KMS-11 (cell line): ENCODE data around the gene NME3.

Source experiments
- H2AFZ ChIP-seq: fragments of 200-600 bp; sonication (generic); 2 replicates; pipeline ENCODE4 v1.6.1; 2016; ENCODE audit warnings: antibody characterized with exemption, mixed run types, low read depth
- H3K27ac ChIP-seq: fragments of 200-600 bp; sonication (generic); 2 replicates; pipeline ENCODE4 v1.6.1; 2016; ENCODE audit warnings: mild to moderate bottlenecking, mixed run types
- H3K27me3 ChIP-seq: fragments of 200-600 bp; sonication (generic); 2 replicates; pipeline ENCODE4 v1.6.1; 2017; ENCODE audit warnings: mild to moderate bottlenecking, low read depth, mixed run types, moderate library complexity; ENCODE audit not compliant: insufficient read depth
- H3K36me3 ChIP-seq: fragments of 200-600 bp; sonication (generic); 2 replicates; pipeline ENCODE4 v1.6.1; 2017; ENCODE audit warnings: mild to moderate bottlenecking, mixed run types; ENCODE audit not compliant: insufficient read depth
- H3K4me1 ChIP-seq: fragments of 200-600 bp; sonication (generic); 2 replicates; pipeline ENCODE4 v1.6.1; 2016; ENCODE audit warnings: mild to moderate bottlenecking, low read depth, mixed run types; ENCODE audit not compliant: poor library complexity, severe bottlenecking
- H3K4me2 ChIP-seq: fragments of 200-600 bp; sonication (generic); 2 replicates; pipeline ENCODE4 v1.7.0; 2016; ENCODE audit warnings: mild to moderate bottlenecking, mixed run types
- H3K4me3 ChIP-seq: fragments of 200-600 bp; sonication (generic); IDR thresholded peaks from 2 replicates; pipeline ENCODE4 v1.6.1; 2017; ENCODE audit warnings: low read depth, low read length, mixed read lengths; ENCODE audit not compliant: insufficient read depth
- H3K79me2 ChIP-seq: fragments of 200-600 bp; sonication (generic); 2 replicates; pipeline ENCODE4 v1.6.1; 2016; ENCODE audit warnings: low read depth, mixed run types; ENCODE audit not compliant: insufficient read depth
- H3K9ac ChIP-seq: fragments of 200-600 bp; sonication (generic); 2 replicates; pipeline ENCODE4 v1.6.1; 2016; ENCODE audit warnings: mild to moderate bottlenecking, mixed run types
- H4K20me1 ChIP-seq: fragments of 200-600 bp; sonication (generic); 2 replicates; pipeline ENCODE4 v1.6.1; 2016; ENCODE audit warnings: mild to moderate bottlenecking, mixed run types; ENCODE audit not compliant: insufficient read depth
- CTCF ChIP-seq: fragments of 200-600 bp; sonication (generic); conservative IDR thresholded peaks from 2 replicates; pipeline ENCODE4 v1.6.1; 2017; ENCODE audit warnings: low read depth, mild to moderate bottlenecking, antibody characterized with exemption, low read length, moderate library complexity, mixed read lengths

Gene NME3

GRCh38 chr16:1778200-1779179 lies 7.1 kb upstream of the NME3 start:
- Histone ChIP-seq H3K36me3 (no peaks in the 10 kb centered on the region), H3K27me3 (no peaks in the 10 kb centered on the region), H3K9ac (no peak overlapping the region), H3K27ac (no peak overlapping the region), H3K4me1 (peaks cover 21% of the 10 kb centered on the region), H2AFZ (no peak overlapping the region), H3K4me2 (no peak overlapping the region), H4K20me1 (no peaks in the 10 kb centered on the region), H3K79me2 (peaks cover 33% of the 10 kb centered on the region), H3K4me3 (no peak overlapping the region)
- TF ChIP-seq CTCF = no peak

- TF ChIP-seq CTCF = no peak
These were observed 6.2 kb upstream of the NME3 start for GRCh38 chr16:1777375-1778199.

GRCh38 chr16:1776991-1777374 lies 5.6 kb upstream of the NME3 start:
- Histone ChIP-seq H3K27me3 (no peaks in the 10 kb centered on the region), H3K27ac (no peak overlapping the region), H3K79me2 (peaks cover 35% of the 10 kb centered on the region)

More at GRCh38 chr16:1777375-1778199, 6.2 kb upstream of the NME3 start:
- H3K9ac ChIP-seq = no peak overlapping the region
- H3K4me2 ChIP-seq = no peak overlapping the region
- H3K4me3 ChIP-seq = no peak overlapping the region
- peaks cover 29% of the 10 kb centered on the region for H3K79me2 ChIP-seq
- H3K27ac ChIP-seq = no peak overlapping the region
- H2AFZ ChIP-seq = no peak overlapping the region
- peaks cover 21% of the 10 kb centered on the region for H3K4me1 ChIP-seq
- no peaks in the 10 kb centered on the region for H3K36me3 ChIP-seq
- H4K20me1 ChIP-seq = no peaks in the 10 kb centered on the region
- no peaks in the 10 kb centered on the region for H3K27me3 ChIP-seq

GRCh38 chr16:1776672-1776955 lies 5.3 kb upstream of the NME3 start:
- Histone ChIP-seq H2AFZ (no peak overlapping the region), H3K27me3 (no peaks in the 10 kb centered on the region), H3K4me3 (no peak overlapping the region), H4K20me1 (no peaks in the 10 kb centered on the region), H3K4me1 (peaks cover 21% of the 10 kb centered on the region), H3K4me2 (no peak overlapping the region), H3K79me2 (peaks cover 37% of the 10 kb centered on the region), H3K9ac (no peak overlapping the region), H3K27ac (no peak overlapping the region), H3K36me3 (no peaks in the 10 kb centered on the region)
- TF ChIP-seq CTCF = no peak

More at GRCh38 chr16:1776991-1777374, 5.6 kb upstream of the NME3 start:
- H3K9ac ChIP-seq = no peak overlapping the region
- H3K4me2 ChIP-seq = no peak overlapping the region
- no peaks in the 10 kb centered on the region for H3K36me3 ChIP-seq
- H4K20me1 ChIP-seq = no peaks in the 10 kb centered on the region
- H3K4me3 ChIP-seq = no peak overlapping the region
- H3K4me1 ChIP-seq = peaks cover 21% of the 10 kb centered on the region
- no peak overlapping the region for H2AFZ ChIP-seq
- TF ChIP-seq CTCF = no peak
